HG02840 (cell line): ENCODE measurements around the gene RBM12.
"Not testable (repeated sequence)": the region's sequence is repeated elsewhere in the genome, so short reads cannot be mapped to it uniquely, and the experiment has no call there.

ENCODE experiments used
- ATAC-seq: cut with Tn5 transposase; IDR thresholded peaks from one replicate; pipeline ENCODE4 v1.9.1; 2021; ENCODE audit warnings: mild to moderate bottlenecking, moderate library complexity, moderate number of reproducible peaks; ENCODE audit not compliant: unreplicated experiment, low FRiP score

RBM12 gene

GRCh38 chr20:35699127-35699956, 34.6 kb upstream of the RBM12 start, which contains the start of the genes NFS1 and ROMO1:
TSS of gene NFS1 (minus strand) at chr20:35699352. CDS start at chr20:35699288, 64 bp downstream.
TSS of gene ROMO1 (plus strand) at chr20:35699405. CDS start at chr20:35699633, 228 bp downstream.
- peak; percentile 83 for ATAC-seq

DNA sequence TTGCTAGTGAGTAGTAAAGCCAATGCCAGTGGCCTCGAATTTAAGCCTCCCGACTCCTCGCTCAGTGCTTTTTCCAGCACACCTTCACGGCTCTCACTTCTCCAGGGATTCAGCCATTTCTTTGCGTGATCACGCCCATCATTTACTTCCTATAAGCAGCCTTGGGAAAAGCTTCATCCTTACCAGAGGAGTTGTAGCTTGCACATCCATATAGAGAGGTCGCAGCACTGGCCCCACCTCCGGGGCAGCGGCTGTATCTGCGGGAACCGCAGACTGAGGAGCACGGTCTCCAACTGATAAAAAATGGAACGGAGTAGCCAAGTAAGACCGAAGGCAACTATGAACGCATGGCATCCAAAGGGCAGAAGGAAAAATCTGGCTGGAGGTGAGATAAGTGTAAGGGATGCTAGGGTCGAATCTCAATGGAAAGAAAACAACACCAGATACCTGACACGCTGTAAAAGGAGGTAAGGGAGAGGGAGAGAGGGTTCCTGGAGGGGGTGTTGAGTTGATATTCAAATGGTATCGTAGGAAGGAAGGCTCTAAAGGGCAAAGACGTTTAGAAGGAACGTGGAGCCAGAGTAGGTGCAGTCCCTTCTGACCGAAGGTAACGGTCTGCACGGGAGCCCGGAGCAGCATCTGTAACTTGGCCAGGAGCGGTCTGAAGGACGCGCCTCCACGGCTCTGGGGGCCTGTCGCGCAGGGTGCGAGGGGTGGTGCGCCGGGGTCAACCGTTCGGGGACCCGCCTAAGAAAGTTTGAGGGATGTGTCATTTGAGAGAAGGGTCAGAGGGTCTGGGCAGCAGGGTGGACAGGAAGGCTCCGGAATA, 33.8 kb upstream of the RBM12 start:
- ATAC-seq: peak; percentile 11

DNA sequence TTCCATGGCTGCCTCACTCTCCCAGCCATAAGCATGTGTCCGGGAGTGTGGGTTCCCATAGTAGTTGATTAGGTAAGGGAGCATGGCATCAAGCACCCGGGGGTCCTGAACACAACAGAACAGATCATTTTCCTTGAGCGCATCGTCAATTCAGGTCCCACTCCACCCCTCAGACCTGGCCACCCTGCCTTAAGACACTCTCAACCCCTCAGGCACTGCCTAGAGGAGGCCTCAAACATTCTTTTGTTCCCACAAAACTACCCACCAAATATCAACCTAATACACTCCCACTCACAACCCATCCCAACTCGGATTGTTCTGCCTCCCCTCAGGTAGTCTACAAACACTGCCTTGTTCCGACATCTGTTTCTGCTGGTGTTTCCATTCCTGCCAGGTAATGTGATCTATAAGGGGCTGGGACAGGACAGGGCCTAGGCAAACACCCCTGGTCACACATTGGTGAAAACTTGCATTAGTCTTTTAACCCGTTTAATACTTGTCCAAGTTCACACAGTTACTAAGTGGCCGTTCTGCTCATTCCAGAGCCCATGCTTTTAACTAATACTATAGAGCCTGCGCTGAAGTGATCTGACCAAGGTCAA, 33.1 kb upstream of the RBM12 start:
- no peak for ATAC-seq

DNA sequence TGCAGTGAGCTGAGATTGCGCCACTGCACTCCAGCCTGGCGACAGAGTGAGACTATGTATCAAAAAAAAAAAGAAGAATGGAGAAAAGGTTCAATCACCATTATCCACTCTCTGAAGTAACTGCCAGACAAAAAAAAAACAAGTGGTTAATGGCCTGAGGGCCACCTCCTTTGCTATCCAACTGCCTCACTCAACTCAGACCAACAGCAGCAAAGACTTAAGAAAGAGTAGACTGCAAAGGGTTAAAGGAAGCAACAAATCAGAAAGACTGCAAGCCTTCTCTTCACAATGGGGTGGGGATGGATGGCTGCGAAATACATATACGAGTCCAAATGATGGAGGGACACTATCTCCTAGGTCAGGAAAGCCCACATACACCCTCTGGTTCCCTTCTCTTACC, 31.3 kb upstream of the RBM12 start:
- ATAC-seq: no peak

- ATAC-seq: no peak
These were observed 30.6 kb upstream of the RBM12 start for GRCh38 chr20:35695245-35695749.

GRCh38 chr20:35690265-35690664, 25.6 kb upstream of the RBM12 start:
- no peak for ATAC-seq

DNA sequence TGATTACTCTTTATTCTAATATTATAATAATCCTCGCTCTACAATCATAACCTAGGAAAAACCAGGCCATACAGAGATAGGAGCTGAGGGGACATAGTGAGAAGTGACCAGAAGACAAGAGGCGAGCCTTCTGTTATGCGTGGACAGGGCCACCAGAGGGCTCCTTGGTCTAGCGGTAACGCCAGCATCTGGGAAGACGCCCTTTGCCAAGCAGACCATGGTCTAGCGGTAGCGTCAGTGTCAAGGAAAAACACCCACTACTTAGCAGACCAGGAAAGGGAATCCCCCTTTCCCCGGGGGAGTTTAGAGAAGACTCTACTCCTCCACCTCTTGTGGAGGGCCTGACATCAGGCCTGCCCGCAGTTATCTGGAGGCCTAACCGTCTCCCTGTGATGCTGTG, 22.2 kb upstream of the RBM12 start:
- not testable (repeated sequence) for ATAC-seq

- ATAC-seq: not testable (repeated sequence)
These were observed 20.7 kb upstream of the RBM12 start for GRCh38 chr20:35685368-35685767.

GRCh38 chr20:35681960-35682359, 17.3 kb upstream of the RBM12 start:
- no peak for ATAC-seq

DNA sequence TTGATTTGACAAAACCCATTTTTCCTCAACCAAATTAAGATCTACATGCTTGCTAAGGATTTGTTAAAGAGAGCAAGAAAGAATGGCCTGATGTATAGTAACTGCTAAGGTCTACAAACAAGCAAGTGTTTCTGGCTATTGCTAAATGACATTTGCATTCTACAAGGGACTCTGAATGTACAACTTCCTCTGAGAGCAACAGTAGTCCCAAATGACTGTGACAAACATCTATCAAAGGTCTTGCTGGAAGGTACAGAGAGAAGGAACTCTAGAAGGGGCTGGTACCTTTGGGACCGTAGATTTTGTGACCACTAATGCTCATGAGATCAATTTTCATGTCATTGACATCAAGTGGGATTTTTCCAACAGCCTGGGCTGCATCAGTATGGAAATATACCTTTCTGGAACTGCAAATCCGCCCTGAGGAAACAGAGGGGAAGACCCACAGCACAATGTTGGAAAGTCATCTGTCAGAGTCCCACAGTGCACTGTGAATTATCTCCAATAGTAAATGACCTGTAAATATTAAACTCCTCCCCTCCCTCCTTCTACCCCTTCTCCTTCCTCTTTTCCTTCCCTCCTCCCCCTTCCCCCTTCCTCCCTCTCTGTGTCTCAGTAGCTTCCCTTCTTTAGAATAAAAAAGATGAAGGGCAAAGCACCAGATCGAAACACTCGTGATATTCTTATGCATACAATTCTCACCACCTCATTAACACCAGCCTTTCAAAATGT, 15.9 kb upstream of the RBM12 start:
- ATAC-seq: no peak

DNA sequence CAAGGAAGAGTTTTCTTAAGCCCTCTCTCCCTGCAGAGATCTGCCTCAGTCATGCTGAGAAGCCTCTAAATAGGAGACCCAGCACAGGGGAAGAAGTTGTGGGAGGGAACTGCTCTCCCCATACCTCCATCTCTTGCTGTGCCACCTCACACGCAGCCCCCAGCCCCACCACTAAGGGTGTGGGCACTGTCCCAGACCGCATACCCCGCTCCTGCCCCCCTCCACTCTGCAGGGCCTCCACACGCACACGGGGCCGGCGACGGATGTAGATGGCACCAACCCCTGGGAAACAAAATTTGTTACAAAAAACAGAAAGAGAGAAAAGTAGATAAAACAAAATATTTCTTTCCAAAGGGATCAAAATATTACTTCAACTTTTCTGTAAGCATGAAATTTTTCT, 10.2 kb upstream of the RBM12 start:
- no peak for ATAC-seq

DNA sequence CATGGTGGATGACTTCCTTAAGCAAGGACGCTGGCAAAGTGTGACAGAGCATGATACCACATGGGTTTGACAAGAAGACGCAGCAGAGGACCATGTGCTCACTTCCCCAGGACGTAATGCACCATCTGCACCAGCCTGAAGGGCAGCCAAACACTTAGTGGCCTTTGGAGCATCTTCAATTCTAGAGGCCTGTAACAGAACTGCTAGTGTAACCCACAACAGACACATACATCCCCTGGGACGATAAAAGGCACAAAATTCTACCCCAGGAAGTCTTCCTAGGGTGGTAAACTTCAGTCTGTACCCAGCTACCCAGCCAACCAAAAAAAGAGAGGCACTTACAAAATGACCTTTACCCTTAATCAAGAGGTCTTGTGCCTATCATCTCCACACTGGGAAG, 9.2 kb upstream of the RBM12 start:
- ATAC-seq: no peak

- ATAC-seq: no peak
These were observed 5.0 kb upstream of the RBM12 start for GRCh38 chr20:35669681-35670080.

DNA sequence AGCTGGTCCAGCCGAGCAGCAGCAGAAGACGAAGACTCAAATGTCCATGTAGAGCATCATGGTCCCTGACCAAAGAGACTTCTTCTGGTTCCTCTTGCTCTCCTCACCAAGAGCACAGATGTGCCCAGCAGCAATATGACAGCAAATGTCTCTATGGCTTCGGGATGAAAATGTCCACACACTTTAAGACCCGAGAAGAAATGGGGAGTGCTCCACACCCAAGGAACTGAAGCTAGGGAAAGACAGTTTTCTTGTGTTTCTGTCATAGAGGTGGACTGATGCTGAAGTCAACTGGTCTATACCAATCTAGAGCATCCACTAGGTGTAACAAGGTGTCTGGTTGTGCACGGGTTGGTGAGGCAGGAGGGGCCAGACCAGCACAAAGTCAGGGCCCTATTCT, 4.5 kb upstream of the RBM12 start:
- no peak for ATAC-seq

- ATAC-seq: no peak
These were observed 1.2 kb upstream of the RBM12 start for GRCh38 chr20:35665949-35666288.

GRCh38 chr20:35663516-35664465, 909 bp downstream of the RBM12 start:
- ATAC-seq: peak; percentile 21

DNA sequence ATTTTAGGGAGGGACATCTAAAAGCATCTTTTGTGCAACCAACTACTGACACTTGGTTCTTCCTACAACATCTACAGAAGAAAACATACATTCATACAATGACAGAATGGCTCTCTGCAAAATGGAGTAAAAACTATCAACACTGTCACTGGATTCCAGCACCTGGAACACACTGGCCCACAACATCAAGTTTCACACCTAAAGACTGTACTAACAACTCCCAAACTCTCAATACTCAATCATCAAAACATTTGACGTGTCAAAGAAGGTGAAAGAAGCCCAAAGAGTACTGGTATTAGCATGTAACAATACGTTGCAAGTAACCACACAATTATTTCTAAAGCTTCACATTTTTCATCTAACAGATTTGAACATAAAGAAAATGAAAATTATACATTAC, 2.1 kb downstream of the RBM12 start:
- ATAC-seq: no peak

DNA sequence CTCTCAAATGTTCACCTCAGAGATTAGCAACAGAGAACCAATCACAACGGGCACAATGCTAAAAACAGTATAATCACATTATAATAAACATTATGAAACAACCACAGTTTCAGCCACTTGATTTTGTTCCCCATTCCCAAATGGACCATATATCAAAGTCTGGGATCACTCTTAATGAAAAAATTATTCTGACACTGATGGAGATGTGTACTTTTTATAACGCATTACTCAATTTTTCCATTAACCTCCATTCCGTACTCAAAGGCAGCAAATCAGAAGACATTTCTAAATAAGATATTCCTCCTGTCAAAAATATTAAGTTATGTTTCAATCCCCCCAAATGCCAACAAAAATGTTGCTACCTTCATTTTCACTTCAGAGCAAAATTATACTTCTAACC, 2.8 kb downstream of the RBM12 start:
- no peak for ATAC-seq

DNA sequence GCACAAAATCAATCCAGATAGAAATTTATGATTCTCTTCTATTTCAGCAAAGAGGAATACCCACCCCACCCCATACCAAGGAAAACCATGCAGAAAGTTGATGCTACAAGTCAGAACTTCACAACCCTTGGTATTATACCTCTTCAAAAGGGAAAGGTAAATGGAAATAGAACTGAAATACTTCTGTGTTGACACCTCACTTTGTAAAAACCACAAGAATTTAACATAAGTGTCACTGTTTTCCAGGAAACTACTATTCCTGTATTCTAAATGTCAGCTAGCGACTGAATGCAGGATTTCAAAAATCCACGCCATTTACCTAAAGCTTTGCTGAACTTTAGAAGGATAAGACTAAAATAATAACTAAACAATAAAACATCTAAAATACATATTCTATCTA, 3.6 kb downstream of the RBM12 start:
- no peak for ATAC-seq
